Measurements from ENCODE around the gene ZC3H11A.
"Not testable (repeated sequence)": the region's sequence is repeated elsewhere in the genome, so short reads cannot be mapped to it uniquely, and the experiment has no call there.

The ZC3H11A gene

DNA sequence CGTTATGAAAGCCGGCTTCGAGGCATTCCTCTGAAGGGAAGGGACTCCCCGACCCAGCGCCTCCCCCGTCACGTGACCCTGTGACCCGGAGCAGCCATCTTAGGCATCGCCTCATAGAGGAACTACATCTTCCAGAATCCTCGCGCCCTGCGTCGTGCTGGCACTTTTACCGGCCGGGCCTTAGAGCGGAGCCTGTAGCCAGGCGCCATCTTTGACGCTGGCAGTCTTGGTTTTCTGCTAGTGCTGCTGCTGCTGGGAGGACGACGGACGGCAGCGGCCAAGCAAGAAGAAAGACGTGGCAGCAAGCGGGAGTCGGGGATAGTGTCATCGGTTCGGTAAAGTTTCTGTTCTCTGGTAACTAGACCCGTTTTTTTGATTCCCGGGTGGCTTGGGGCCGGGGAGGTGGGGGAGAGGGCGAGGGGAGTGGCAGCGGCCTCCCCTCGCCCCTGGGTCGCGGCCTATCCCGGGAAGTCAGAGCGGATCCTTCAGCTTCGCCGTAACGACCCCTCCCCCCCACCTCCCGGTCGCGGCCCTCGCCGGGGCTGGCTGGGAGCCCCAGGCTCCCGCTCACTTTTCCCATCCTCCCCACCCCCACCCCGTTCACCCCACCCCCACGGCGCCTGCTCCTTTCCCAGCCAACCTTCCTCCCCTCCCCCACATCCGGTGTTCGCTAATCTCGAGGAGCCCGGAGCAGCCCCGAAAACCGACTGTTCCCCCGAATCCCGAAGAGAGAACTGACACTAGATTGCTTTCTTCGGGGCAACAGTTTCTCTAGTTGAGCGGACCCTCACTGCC lies at the start of gene ZC3H11A, which contains the start of gene ZBED6:
TSS of gene ZC3H11A (plus strand) at position 183 of the 795 bp plus-strand sequence. CDS start 21,448 bp downstream, outside the sequence.
TSS of gene ZBED6 (plus strand) at position 183 of the 795 bp plus-strand sequence. CDS start 1,900 bp downstream, outside the sequence.
- peak; percentile 98 for DNase-seq

DNA sequence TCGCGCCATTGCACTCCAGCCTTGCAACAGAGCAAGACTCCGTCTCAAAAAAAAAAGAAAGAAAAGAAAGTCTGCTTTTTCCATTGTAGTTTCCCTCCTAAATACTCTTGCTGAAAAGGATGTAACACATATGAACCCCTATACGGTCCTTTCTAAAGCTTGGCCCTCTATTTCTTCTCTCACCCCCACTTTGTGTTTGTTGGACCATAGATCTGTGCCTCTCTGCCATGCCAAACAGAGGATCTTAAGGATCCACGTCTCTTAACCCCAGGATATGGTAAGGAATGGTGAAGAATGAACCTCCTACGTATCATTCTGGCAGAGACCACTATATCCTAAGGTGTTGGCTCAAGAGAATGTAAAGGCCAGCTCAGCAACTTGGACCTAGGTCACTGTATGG lies 49.1 kb upstream of the ZC3H11A start:
- no peak for DNase-seq

DNA sequence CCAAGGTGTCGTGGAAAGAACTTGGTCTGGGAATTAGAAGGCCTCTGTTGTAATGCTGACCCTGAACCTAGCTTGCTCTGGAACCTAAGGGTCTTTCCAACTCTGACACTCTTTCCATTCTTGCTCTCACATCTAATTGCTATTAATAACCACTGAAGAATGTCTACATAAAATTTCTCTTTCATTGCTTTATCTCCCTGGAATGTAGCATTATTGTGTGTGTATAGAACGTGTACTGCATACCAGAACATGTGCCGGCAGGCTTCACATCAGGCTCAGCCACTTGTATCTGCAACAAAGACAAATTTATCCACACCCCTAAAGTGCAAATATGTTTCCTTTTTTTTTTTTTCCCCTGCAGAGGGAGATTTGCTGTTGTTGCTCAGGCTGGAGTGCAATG lies 44.4 kb upstream of the ZC3H11A start:
- DNase-seq: peak; percentile 42

DNA sequence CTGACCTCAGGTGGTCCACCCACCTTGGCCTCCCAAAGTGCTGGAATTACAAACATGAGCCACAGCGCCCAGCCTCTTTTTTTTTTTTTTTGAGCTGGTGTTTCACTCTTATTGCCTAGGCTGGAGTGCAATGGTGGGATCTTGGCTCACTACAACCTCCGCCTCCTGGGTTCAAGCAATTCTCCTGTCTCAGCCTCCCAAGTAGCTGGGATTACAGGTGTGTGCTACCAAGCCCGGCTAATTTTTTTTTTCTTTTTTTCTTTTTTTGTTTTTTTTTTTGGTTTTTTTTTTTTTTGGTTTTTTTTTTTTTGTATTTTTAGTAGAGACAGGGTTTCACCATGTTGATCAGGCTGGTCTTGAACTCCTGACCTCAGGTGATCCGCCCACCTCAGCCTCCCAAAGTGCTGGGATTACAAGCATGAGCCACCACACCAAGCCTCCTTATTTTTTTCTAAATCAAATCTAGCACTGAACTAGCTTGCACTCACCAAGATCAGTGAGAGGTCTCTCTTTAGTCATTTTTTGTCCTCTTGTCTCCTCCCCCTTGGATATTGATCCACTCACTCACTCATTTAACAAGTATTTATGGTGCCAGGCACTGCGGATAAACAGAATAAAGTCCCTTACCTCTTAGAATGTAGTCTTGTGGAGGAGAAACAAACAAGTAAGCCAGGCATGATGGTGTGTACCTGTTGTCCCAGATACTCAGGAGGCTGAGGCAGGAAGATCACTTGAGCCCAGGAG lies 43.6 kb upstream of the ZC3H11A start:
- not testable (repeated sequence) for DNase-seq

DNA sequence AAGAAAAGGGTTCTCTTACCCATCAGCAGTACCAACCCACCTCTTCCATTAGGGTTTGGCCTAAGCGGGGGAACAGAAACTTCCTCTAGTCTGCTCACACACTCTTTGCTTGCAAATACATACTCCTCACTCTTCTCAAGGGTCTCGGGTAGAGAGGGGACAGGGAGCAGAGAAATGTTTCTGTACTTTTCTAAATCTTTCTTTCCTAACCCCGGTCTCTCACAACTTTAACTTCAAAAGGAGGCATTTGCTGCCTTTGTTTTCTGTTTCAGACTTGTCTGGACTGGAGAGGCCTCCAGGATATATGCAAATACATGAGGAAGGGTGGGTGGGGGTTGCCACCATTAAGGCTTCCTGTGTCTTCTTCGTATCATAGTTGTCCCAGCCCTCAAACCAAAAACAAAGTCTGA lies 41.0 kb upstream of the ZC3H11A start:
- no peak for DNase-seq

DNA sequence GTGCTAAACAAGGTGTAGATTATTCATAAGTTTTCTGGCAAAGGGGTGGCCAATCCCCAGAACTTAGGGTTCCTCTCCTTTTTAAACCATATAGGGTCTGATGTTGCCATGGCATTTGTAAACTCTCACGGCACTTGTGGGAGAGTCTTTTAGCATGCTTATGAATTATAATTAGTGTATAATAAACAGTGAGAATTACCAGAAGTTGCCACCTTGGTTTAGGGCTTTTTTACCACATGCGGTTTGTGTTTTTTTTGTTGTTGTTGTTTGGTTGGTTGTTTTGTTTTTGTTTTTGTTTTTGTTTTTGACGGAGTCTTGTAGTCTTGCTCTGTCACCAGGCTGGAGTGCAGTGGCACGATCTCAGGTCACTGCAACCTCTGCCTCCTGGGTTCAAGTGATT lies 39.4 kb upstream of the ZC3H11A start:
- no peak for DNase-seq

DNA sequence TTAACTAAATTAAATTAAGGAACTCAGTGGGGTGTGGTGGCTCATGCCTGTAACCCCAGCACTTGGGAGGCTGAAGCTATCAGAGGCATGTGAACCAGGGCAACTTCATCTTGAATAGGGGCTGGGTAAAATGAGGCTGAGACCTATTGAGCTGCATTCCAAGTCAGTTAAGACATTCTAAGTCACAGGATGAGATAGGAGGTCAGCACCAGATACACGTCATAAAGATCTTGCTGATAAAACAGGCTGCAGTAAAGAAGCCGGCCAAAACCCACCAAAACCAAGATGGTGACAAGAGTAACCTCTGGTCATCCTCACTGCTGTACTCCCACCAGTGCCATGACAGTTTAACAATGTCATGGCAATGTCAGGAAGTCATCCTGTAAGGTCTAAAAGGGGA lies 36.7 kb upstream of the ZC3H11A start:
- not testable (repeated sequence) for DNase-seq

DNA sequence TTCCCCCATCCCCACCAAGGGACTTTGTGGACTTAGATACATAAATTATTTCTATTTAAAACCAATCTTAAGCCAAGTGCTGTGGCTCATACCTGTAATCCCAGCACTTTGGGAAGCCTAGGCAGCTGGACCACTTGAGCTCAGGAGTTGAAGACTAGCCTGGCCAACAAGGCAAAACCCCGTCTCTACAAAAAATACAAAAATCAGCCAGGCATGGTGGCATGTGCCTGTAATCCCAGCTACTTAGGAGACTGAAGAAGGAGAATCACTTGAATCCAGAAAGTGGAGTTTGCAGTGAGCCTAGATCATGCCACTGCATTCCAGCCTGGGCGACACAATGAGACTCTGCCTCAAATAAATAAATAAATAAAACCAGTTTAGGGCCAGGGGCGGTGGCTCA lies 34.9 kb upstream of the ZC3H11A start:
- DNase-seq: no peak

DNA sequence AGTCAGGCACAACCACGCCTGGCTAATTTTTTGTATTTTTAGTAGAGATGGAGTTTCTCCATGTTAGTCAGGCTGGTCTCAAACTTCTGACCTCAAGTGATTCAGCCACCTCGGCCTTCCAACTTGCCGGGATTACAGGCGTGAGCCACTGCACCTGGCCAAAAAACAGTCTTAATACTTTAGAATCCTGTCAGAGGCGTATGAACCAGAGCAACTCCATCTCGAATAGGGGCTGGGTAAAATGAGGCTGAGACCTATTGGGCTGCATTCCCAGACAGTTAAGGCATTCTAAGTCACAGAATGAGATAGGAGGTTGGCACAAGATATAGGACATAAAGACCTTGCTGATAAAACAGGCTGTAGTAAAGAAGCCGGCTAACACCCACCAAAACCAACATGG lies 33.5 kb upstream of the ZC3H11A start:
- DNase-seq: not testable (repeated sequence)

DNA sequence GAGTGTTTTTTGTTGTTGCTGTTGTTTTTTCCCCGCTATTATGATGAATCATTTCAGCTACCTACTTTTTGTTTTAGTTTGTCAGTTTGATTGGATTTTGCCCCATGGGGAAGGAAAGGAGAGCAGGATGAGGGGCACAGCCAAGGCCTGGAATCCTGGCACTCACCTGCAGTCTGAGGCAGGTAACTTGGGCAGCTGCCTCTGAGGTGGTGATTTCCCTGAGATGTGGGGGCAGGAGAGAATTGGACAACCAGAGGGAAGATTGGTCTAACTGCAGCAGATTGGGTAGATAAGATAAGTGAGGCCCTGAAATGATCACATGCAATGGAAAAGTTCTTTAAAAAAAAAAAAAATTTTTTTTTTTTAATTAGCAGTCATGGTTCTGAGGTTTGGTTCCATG lies 31.9 kb upstream of the ZC3H11A start:
- DNase-seq: no peak

DNA sequence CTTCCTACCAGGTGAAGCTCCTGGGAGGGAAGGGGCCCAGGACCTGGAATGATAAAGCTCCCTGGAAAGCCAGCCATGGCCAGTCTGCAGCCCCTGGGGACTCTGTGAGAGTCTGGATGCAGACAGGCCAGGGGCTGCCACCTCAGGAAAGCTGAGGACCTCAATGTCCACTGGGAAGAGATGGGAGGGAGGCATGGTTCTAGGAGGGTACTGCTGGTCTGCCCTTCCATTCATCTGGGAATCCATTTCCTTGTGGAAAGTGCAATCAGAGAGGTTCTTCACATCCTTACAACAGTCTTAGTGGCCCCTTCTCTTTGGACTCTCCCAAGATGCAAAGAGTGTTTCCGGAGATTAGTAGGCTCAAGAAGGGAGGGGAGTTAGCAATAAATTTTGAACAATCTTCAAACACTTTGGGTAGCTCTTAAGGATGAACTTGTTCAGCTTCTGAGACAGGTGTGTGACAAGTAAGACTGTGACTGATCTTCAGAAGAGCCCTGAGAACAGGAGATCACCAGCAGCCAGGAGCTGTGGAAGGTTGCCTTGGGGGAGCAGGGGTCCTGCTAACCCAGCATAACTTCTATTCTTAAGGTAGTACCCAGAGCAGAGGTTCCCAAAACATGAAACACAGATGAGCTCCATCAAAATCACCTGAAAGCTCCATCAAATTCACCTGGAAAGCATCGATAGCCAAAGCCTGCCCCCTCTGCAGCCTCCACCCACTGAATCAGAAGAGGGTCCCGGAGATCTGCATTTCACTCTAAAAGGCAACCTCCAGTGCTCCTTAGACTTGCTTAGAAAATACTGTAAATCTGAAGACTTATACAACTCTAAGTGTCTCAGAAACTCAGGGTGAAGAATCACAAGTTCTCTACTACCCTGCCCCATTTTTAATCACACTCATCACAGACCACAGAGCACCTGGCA lies 31.1 kb upstream of the ZC3H11A start:
- DNase-seq: no peak

DNA sequence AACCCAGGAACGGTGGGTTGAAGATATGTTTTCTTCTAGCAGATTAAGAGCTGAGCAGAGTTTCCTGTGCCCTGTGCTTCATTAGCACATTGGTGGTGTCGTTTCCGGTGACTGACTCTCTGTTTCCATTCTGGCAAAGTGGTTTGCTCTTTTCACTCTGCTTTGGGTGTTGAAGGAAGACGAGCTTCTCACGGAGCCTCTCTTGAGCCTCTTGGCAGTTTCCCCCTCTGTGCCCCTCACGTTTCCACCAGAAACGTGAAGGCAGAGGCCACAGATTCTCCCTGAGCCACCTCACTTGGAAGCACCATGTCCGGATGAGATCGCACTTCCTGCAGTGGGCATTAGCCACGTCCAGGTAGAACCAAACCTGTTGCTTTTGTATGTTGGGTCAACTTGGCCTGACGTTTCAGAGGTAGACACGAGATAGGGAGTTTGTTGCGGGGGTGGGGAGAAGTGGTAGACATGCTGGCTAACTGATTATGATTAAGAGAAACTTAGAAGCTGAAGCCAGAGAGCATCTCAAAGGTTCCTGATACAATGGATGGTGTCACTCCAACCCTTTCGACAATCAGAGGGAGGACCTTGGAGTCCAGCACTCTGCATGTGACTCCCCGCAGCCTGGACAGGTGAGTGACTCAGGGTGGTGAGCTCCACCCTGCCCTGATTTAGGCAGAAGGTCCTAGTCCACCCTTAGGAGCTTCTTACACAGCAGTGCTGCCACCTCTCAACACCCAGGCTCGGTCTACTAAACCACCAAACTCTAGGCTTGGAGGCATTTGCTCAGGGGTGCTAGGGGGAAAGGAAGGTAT lies 30.2 kb upstream of the ZC3H11A start, which contains the start of gene LAX1:
TSS of gene LAX1 (plus strand) at position 155 of the 809 bp plus-strand sequence. CDS start at position 538, 383 bp downstream.
- DNase-seq: no peak

DNA sequence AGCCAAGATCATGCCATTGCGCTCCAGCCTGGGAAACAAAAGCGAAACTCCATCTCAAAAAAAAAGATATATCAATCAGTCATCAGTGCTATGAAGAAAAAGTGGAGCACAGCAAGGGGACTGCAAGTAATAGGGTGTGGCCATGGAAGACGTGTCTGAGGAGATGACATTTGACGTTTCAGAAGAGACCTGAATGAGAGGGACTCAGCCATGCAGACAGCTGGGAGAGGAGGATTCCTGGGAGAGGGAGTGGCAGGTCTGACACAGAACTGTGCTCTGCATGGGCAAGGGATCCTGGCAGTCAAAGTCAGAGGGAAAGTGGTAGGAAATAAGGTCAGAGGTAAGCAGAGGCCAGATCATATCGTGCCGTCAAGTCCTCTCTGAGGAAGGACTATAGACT lies 27.2 kb upstream of the ZC3H11A start:
- no peak for DNase-seq

DNA sequence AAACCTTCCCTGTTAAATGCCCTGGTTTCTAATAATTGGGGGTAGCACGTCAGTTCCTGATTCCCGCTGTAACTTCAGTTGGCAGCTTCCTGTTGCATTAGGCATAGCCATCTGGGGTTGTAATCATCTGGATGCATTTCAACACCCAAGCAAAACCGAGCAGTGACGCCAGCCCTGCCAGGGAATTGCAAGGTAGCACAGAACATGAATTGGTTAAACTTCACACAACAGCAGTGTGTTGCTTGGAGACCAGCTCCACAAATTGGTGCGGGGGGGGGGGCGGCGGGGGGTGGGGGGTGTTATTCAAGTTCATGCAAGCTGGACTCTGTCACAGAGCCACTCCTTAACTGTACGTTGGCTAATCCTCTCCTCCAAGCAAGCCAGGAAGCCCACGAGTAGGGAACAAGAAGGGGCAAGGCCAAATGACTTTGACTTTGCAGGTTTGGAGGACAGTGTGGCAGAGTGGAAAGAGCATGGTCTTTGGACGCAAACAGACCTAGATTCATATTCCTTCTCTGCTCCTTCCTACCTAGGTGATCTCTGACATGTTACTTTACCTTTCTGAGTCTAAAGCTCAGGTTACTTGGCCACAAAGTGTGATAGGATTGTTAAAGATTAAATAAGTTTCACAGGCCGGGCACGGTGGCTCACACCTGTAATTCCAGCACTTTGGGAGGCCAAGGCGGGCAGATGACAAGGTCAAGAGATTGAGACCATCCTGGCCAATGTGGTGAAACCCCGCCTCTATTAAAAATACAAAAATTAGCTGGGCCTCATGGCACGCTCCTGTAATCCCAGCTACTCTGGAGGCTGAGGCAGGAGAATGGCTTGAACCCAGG lies 25.7 kb upstream of the ZC3H11A start:
- peak; percentile 63 for DNase-seq

DNA sequence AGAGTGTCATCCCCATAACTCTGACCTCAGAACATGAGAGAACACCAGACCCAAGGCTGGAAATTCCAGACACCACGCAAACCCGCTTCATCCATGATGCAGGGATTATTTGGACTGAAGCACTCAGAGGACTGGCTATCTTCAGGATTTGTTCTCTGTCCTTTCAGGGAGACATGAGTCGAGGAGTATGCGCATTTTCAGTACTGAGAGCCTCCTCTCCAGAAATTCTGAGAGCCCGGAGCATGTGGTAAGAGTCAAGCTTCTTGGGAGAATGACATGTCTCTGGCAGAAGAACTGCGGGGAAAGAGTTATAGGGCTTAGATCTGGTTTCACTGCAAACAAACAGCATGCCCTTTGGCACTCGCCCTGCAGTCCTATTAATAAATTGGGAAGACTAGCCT lies 23.5 kb upstream of the ZC3H11A start:
- no peak for DNase-seq

DNA sequence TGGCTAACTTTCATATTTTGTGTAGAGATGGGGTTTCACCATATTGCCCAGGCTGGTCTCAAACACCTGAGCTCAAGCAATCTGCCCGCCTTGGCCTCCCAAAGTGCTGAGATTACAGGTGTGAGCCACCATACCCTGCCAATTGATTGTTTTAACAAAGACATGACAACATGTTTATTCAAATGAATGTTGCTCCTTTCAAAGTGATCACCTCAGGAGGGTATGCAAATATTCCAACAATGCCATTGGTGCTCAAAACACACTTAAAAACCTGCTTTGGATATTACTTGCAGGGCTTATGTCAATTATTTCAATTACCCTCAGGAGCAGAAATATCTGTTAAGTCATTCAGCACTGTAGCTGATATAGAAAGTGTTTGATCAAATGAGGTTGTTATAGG lies 22.6 kb upstream of the ZC3H11A start:
- no peak for DNase-seq

DNA sequence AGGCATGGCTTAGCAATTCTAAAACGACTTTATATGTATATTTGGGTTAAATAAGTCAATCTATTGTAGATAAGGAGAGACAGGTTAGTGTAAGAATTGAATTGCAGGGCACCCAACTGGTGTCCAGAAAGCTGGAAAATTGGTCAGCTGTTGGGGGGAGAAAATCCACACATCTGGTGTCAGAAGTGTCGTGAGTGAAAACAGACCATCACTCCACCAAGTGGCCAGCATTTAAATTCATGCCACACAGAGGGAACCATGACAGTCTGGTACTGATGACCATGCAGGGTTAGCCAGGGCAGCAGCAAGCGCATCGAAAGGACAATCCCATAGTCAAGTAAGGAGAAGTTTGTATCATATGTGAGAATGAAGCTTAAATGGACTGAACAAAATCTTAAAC lies 18.8 kb upstream of the ZC3H11A start:
- DNase-seq: no peak

DNA sequence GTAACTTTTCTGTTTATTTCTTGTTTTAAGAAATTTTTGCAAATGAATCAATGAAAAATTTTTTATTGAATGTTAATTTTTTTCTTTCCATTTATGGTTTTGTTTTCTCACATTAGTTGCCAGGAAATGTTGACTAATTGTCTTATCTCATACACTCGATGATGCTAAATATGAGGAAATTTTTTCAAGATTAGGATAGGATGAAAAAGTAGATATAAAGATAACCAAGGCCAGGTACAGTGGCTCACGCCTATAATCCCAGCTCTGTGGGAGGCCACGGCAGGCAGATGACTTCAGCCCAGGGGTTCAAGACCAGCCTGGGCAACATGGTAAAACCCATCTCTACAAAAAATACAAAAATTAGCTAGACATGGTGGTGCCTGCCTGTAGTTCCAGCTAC lies 17.8 kb upstream of the ZC3H11A start:
- peak; percentile 4 for DNase-seq

DNA sequence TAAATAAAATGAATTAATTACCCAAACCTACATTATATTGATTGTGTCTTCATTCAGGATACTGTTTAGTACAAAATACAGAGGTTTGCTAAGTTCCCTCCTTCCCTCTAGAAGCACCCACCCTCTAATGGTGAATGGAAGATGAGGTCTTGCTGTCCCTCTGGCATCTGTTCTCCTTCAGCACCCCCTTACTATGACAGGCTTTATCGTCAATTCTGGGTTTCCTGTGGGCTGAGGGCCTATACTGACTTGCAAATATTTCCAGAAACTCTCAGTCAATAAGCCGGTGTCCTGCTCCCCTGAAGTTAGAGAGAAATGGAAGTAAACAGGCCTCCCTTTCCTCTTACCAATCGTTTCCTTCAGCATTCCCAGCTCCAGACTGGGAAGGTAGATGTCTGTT lies 17.3 kb upstream of the ZC3H11A start:
- no peak for DNase-seq

DNA sequence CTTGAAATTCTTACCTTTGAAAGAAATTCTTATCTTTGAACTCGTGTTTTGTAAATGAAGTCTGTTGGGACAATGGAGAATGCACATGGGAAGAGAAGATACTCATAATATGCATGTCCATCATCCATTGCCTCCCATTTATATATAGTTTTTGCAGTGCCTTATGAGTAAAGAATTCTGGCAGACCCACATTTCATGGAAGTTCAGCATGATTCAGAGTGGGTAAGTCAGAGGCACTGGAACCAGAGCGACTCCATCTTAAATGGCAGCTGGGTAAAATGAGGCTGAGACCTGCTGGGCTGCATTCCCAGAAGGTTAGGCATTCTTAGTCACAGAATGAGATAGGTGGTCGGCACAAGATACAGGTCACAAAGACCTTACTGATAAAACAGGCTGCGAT lies 16.6 kb upstream of the ZC3H11A start:
- DNase-seq: no peak

DNA sequence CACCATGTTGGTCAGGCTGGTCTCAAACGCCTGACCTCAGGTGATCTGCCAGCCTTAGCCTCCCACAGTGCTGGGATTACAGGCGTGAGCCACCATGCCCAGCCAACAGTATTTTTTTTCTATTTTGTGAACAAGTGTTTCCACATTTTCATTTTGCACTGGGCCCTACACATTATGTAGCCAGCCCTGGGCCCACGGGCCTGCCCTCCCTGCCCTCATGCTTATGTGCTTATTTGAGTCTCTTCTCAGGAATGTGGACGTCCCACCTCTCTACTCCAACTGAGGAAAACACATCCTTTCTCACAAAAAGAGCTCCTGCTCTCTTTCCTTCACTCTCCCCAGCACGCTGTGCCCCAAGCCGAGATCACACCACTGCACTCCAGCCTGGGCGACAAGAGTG lies 13.5 kb upstream of the ZC3H11A start:
- no peak for DNase-seq

Data from HCEC 1CT (cell line).